NCI-H1048 (cell line): ENCODE data around the gene PPIL6.
A peak's percentile ranks its signal among the peaks of the same experiment; 100 is the strongest.

ENCODE experiments used
- DNase-seq: peaks from one replicate; lab custom pipeline; 2025; lab: John Stamatoyannopoulos, UW

Gene PPIL6

GRCh38 chr6:109440331-109441068, at the start of gene PPIL6, which contains the start of gene SMPD2:
Gene PPIL6, minus strand, starts transcription at chr6:109440628. Its CDS starts 38 bp downstream, at chr6:109440590.
Gene SMPD2, plus strand, starts transcription at chr6:109440724. Its CDS starts 398 bp downstream, at chr6:109441122.
- DNase-seq = peak; percentile 65

DNA sequence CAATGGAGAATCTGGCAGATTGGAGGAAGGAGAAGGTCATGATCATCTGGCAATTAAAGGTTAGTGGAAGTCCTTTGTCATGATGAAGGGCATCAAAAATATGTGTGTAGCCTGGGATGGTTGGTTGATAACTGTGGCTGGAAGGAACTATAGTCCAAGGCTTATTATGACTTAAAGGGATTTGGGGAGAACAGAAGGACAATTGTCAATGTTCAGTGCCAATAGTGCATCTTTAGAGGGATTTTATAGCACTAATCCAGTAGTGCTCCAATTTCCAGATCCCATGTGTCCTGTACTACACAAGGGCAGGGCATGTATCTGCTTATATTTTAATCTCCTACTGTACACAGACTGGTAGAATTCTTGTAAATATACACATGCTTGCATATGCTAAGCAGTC, 47.6 kb upstream of the PPIL6 start:
- DNase-seq = no peak

DNA sequence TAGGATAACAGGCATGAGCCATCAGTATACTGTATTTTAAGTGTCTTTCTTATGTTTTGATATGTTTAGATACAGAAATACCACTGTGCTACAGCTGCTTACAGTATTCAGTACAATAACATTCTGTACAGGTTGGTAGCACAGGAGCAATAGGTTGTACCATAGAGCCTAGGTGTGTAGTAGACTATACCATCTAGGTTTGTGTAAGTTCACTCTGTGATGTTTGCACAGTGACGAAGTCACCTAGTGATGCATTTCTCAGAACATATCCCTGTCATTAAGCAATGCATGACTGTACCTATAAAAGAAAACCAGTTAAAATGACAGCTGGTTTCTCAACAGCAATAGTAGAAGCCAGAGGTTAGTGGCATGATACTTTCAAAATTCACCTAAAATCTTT, 45.6 kb upstream of the PPIL6 start:
- no peak for DNase-seq

GRCh38 chr6:109485266-109485935, 45.0 kb upstream of the PPIL6 start:
- no peak for DNase-seq

DNA sequence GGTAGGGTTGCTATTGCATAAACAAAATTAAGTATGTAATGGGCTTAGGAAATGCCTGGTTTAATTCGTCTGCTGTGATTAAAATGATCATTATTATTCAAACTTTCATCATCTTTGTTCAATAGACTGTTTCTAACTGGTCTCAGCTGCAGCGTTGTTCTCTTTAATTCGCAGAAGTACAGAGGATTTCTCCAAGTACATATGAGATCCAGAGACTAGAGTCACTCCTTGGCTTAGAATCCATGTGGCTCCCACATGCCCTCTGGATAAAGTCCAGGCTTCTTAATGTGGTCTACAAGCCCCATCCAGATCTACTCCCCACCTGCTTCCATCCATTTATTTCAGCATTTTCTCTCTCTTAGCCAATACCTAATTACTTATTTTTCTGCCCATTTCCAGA, 43.7 kb upstream of the PPIL6 start:
- DNase-seq = no peak

DNA sequence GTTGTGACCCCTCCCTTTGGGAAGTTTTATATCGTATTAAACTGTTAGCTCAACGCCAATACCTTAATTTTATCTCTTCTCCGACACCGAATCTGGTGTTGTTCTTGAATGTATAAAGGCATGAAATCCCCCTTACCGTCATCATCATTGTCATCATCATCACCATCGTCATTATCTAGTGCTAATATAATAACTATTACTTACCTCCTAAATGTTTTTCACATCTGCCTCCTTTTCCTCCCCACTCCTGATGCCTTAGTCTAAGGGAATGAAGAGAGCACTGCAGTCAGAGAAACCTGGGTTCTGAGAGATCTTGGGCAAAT, 43.3 kb upstream of the PPIL6 start:
- DNase-seq = no peak

GRCh38 chr6:109482905-109483734, 42.7 kb upstream of the PPIL6 start, which contains the start of gene ZBTB24:
Gene ZBTB24, minus strand, starts transcription at chr6:109483219. Its CDS starts 1,193 bp downstream, at chr6:109482026.
- peak; percentile 89 for DNase-seq

- DNase-seq = no peak
Measured at GRCh38 chr6:109480993-109481480, 40.6 kb upstream of the PPIL6 start.

DNA sequence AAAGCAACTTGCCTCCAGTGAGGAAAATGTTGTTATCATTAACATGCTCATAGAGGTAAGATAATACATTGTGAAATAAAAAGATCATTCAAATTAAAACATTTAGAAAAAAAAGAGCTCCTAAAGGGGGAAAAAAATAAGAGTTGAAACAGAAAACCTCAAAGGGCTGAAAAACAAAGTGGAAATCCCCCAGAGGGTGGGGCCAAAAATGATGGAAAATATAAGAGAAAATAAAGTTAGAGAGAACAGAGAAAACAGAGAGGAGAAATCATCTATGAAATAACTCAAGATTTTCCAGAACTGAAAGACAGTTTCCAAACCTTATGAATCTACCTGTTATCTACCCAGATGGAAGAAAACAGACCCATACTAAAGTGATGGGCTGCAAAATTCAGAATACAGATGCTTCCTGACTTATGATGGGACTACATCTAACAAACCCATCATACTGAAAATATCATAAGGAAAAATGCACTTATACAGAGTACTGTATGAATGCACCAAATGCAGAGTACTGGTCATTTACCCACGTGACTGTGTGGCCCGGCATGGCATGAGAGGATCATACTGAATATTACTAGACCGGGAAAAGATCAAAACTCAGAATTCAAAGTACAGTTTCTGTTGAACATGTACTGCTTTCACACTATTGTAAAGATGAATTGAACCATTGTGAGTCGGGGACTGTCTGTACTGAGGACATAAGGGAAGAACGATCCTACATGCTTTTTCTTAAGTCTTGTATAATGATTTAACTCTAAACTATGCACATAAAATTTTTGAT, 38.6 kb upstream of the PPIL6 start:
- no peak for DNase-seq

DNA sequence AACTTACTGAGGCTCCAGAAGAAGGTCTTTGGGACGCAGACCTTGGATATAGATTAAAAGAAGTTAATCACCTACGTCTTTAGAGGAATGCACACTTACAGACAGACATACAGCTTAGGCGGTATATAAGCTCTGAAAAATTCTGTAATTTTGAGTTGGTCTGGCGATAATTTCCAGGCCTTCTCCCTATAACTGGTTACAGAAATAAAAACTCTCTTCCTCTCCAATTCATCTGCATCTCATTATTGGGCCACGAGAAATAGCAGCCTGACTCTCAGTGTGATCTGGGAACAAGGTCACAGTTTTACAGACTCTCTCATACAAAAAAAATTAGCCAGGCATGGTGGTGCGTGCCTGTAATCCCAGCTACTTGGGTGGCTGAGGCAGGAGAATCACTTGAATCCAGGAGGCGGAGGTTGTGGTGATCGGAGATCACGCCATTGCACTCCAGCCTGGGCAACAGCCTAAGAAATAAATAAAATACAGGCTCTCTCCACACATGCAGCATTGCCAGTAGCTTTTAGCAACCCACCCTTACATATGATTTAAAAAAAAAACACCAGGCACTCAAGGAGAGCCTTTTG, 37.9 kb upstream of the PPIL6 start:
- DNase-seq = no peak

- no peak for DNase-seq
Measured at GRCh38 chr6:109477725-109478124, 37.3 kb upstream of the PPIL6 start.

GRCh38 chr6:109477184-109477583, 36.8 kb upstream of the PPIL6 start:
- no peak for DNase-seq

- no peak for DNase-seq
Measured at GRCh38 chr6:109475625-109476024, 35.2 kb upstream of the PPIL6 start.

- no peak for DNase-seq
Measured at GRCh38 chr6:109474995-109475394, 34.6 kb upstream of the PPIL6 start.

DNA sequence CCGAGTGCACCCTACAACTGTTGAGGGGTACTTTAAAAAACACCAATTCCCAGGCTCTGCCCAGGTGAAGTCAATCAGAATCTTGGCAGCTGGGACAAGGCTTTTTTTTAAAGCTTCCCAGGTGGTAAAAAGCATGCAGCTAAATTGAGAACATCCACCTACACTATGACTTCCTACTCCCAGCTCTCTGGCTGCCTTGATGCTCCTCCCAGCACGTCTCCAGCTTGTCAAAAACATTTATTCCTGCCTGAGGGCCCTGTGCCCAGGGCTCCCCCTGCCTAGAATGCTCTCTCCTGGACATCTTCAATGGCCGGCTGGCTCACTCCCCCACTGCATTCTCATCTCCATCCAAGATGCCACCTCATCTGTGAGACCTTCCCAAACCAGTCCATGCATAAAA, 32.7 kb upstream of the PPIL6 start:
- DNase-seq = no peak

DNA sequence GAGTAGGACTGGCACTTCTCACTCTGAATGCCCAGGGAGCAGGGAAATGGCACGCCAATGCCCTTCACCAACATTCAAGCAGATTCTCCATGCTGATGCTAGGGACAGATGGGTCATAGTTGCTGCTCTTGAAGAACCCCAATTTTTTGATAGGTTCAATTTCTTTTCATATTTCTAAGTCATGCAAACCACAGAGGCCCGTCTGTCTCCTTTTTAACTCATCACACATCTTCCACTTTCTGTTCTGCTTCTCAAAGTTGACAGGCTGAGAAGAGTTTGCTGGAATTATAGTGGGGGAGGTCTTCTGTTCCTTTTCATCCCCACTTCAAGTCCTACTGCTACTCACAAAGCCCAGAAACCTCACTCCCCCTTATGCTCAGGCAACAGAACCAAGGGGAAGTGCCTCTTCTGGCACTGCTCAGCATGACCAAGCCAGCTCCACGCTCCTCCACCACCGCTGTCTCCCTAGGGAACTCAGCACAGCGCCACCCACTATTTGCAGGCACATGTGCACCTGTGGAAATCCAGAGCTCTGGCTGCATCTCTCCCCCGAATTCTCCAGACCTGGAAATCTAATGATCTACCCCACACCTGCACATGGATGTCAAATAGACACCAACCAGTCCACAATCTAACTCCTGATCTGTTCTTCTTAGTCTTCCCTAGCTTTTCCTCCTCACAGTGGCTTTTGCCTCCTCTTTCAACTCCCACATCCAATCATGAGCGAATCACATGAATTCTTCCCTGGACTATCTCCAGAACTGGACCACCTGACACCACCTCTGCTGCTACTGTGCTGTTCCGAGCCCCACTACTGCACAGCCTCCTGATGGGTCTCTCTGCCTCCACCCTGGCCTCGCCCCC, 31.9 kb upstream of the PPIL6 start:
- no peak for DNase-seq

- DNase-seq = no peak
Measured at GRCh38 chr6:109471105-109471810, 30.8 kb upstream of the PPIL6 start.

DNA sequence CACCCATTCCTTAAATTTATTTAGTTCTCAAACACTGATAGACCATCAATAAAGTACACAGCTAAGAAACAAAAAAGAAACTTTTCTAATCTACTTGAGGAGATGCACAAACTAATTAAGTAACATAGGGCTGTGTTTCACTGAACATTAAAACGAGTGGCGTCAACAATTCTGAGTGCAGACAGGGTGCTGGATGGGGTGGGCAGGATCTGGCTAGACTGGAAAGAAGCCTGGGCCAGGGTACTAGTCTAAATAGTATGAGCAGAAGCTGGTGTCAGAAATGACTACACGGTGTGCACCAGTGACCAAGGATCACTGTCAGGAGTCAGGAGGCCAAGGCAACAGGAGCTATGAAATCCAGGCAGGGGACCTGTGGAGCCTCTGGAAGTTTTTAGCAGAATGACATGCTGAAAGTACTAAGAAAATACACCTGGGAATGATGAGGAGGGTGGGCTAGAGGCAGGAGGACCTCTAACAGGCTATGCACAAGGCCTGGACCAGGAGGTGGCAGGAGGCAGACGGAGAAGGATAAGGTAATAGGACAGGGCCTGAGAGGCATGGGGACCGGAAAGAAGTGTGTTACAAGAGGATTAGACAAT, 29.3 kb upstream of the PPIL6 start:
- DNase-seq = no peak

DNA sequence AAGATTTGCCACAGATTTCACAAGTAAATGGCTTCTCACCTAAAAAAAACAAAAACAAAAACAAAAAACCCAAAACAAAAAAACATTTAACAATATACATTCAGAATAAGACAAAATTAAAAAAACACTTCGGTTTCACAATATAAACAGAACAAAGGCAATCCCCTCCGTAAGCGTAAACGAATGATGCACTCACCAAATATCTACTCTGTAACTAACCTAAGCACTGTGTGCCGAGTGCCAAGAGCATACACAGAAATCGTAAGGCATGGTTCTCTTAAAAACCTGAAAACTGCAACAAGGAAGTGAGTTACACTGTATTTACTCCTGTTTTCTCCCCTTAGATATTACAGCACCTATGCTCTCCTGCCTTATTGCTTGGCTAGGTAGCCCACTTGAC, 27.3 kb upstream of the PPIL6 start:
- no peak for DNase-seq
